WTC11 (cell line): ENCODE results near the gene RTN4RL1. TPM values are rescaled to one million over a fixed set of nuclear protein-coding genes. Genes with fewer than 3 reads are reported as not detected.

Experiments used
- ATAC-seq: fragments of 200-7000 bp; cut with Tn5 transposase; 2 replicates; pipeline ENCODE4 v1.10.0; 2021; ENCODE audit warnings: mild to moderate bottlenecking, moderate library complexity
- CTCF ChIA-PET: fragments of 300-600 bp; sonication (Branson Sonifier 250); formaldehyde crosslinking; loops from one replicate; lab custom pipeline; 2021; ENCODE audit warnings: antibody characterized with exemption; lab: Charles Lee
- POLR2A ChIA-PET: fragments of 350-600 bp; sonication (Branson Sonifier 250); formaldehyde crosslinking; loops from one replicate; lab custom pipeline; 2021; ENCODE audit warnings: antibody characterized with exemption; lab: Charles Lee
- DNase-seq: peaks from one replicate; pipeline ENCODE4 v3.0.0; 2021; ENCODE audit warnings: low spot score
- H3K27ac Mint-ChIP-seq: 2 replicates; pipeline ENCODE4 v1.8.0; 2021; ENCODE audit warnings: mixed read lengths
- H3K27me3 Mint-ChIP-seq: 2 replicates; pipeline ENCODE4 v1.8.0; 2021; ENCODE audit warnings: low read depth, mild to moderate bottlenecking, moderate library complexity, mixed read lengths
- H3K36me3 Mint-ChIP-seq: 2 replicates; pipeline ENCODE4 v1.8.0; 2021; ENCODE audit warnings: mixed read lengths
- H3K4me1 Mint-ChIP-seq: 2 replicates; pipeline ENCODE4 v1.8.0; 2022; ENCODE audit warnings: mixed read lengths
- H3K4me3 Mint-ChIP-seq: 2 replicates; pipeline ENCODE4 v1.8.0; 2021; ENCODE audit warnings: mild to moderate bottlenecking, moderate library complexity, mixed read lengths
- H3K9me3 Mint-ChIP-seq: 2 replicates; pipeline ENCODE4 v1.8.0; 2021; ENCODE audit warnings: mixed read lengths
- ELF4 ChIP-seq: sonication (generic); formaldehyde crosslinking; IDR thresholded peaks from 2 replicates; pipeline ENCODE4 v1.8.1; 2022; ENCODE audit warnings: low read depth, mild to moderate bottlenecking, moderate library complexity, missing genetic modification reagents
- GABPB1 ChIP-seq: sonication (generic); formaldehyde crosslinking; IDR thresholded peaks from 2 replicates; pipeline ENCODE4 v1.8.1; 2023; ENCODE audit warnings: mild to moderate bottlenecking, missing genetic modification reagents
- GRHL2 ChIP-seq: fragments of 250-450 bp; sonication (Bioruptor Pico); IDR thresholded peaks from 2 replicates; pipeline ENCODE4 v1.8.0; 2022; ENCODE audit warnings: mild to moderate bottlenecking, moderate library complexity; ENCODE audit not compliant: insufficient replicate concordance, severe bottlenecking
- GTF2I ChIP-seq: fragments of 250-450 bp; sonication (Bioruptor Pico); conservative IDR thresholded peaks from 2 replicates; pipeline ENCODE4 v1.4.0; 2021; ENCODE audit warnings: mild to moderate bottlenecking
- JAZF1 ChIP-seq: fragments of 250-450 bp; sonication (Bioruptor Pico); IDR thresholded peaks from 2 replicates; pipeline ENCODE4 v1.9.0; 2021; ENCODE audit warnings: moderate library complexity, mild to moderate bottlenecking, inconsistent platforms
- MXD4 ChIP-seq: fragments of 250-450 bp; sonication (Bioruptor Pico); IDR thresholded peaks from 2 replicates; pipeline ENCODE4 v1.8.0; 2021; ENCODE audit warnings: mild to moderate bottlenecking, moderate library complexity, borderline replicate concordance
- RORB ChIP-seq: fragments of 250-450 bp; sonication (Bioruptor Pico); IDR thresholded peaks from 2 replicates; pipeline ENCODE4 v1.9.0; 2021; ENCODE audit warnings: mild to moderate bottlenecking
- TCF7 ChIP-seq: sonication (generic); formaldehyde crosslinking; IDR thresholded peaks from 2 replicates; pipeline ENCODE4 v1.8.0; 2022; ENCODE audit warnings: mild to moderate bottlenecking, low read depth, missing genetic modification reagents, moderate library complexity
- ZBTB21 ChIP-seq: sonication (generic); formaldehyde crosslinking; IDR thresholded peaks from 2 replicates; pipeline ENCODE4 v1.8.1; 2023; ENCODE audit warnings: mild to moderate bottlenecking, missing genetic modification reagents, borderline replicate concordance
- ZNF121 ChIP-seq: sonication (generic); formaldehyde crosslinking; IDR thresholded peaks from 2 replicates; pipeline ENCODE4 v1.8.0; 2023; ENCODE audit warnings: missing genetic modification reagents
- ZNF317 ChIP-seq: sonication (generic); formaldehyde crosslinking; IDR thresholded peaks from 2 replicates; pipeline ENCODE4 v1.8.1; 2023; ENCODE audit warnings: low read depth, mild to moderate bottlenecking, moderate library complexity, missing genetic modification reagents, borderline replicate concordance
- ZNF423 ChIP-seq: fragments of 250-450 bp; sonication (Bioruptor Pico); IDR thresholded peaks from 2 replicates; pipeline ENCODE4 v2.1.2; 2022; ENCODE audit warnings: mild to moderate bottlenecking, moderate library complexity
- total RNA-seq: library from RNA; stranded (reverse); gene quantifications from 3 replicates; pipeline ENCODE4 v1.2.3, GENCODE V29; 2021
- TF ChIP-seq, protein P1 (sequence below): fragments of 250-450 bp; sonication (Bioruptor Pico); IDR thresholded peaks from 2 replicates; pipeline ENCODE4 v1.9.0; 2021; ENCODE audit warnings: moderate library complexity, mild to moderate bottlenecking, inconsistent platforms, borderline replicate concordance
- TF ChIP-seq, protein P2 (sequence below): sonication (generic); formaldehyde crosslinking; IDR thresholded peaks from 2 replicates; pipeline ENCODE4 v1.8.1; 2023; ENCODE audit warnings: mild to moderate bottlenecking, missing genetic modification reagents
- TF ChIP-seq, protein P3 (sequence below): fragments of 250-450 bp; sonication (Bioruptor Pico); IDR thresholded peaks from 2 replicates; pipeline ENCODE4 v2.1.2; 2022; ENCODE audit warnings: mild to moderate bottlenecking, moderate library complexity
- TF ChIP-seq, protein P4 (sequence below): fragments of 250-450 bp; sonication (Bioruptor Pico); conservative IDR thresholded peaks from 2 replicates; pipeline ENCODE4 v1.9.0; 2021; ENCODE audit warnings: mild to moderate bottlenecking
- TF ChIP-seq, protein P5 (sequence below): sonication (generic); formaldehyde crosslinking; conservative IDR thresholded peaks from 2 replicates; pipeline ENCODE4 v1.8.1; 2023; ENCODE audit warnings: mild to moderate bottlenecking, low read depth, missing genetic modification reagents, moderate library complexity
- TF ChIP-seq, protein P6 (sequence below): sonication (generic); formaldehyde crosslinking; IDR thresholded peaks from 2 replicates; pipeline ENCODE4 v1.8.0; 2023; ENCODE audit warnings: missing genetic modification reagents

RTN4RL1 gene
- total RNA-seq, 1 experiment from 2014 or later = 0.72 TPM

DNA sequence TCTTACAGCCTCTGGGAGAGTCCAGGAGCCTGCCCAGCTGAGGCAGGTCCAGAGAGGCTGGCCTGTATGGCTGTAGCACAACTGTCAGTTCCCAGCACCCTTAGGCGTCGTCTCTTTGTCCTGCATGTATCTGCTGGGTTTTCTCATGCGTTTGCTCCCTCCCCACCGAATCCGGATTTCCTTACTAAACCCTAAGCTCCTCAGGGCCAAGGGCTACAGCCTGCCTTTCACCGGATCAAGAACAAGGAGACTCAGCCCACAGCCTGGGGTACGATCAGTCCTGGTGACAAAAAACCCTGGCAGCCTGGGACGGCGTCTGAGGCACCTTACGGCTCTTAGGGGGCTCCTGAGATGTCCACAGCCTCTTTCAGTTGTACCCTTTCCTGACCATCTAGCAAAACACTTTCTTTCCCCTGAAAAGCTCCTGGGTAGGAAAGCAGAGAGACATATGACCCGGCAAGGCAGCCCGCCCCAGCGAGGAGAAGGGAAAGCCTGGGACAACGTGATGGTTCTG is 42.0 kb upstream of the RTN4RL1 start:
- Mint-ChIP-seq H3K27ac (no peak overlapping the region), H3K4me1 (peaks cover 35% of the 10 kb centered on the region), H3K9me3 (no peaks in the 10 kb centered on the region), H3K27me3 (peaks cover 5% of the 10 kb centered on the region; the same call in 1 of the 2 replicates), H3K4me3 (no peak overlapping the region), H3K36me3 (peaks cover 3% of the 10 kb centered on the region)
- ATAC-seq (no peak), DNase-seq (no peak)
- ChIA-PET CTCF (interaction anchor here (0.7 to 11.0 kb wide), 4 partner anchors 10 to 237 kb away, joined by 3 to 96 read pairs (median 16); partner anchors contain the start of genes HIC1, SMG6 and SRR), POLR2A (no interaction called here)
- TF ChIP-seq, protein P1, sequence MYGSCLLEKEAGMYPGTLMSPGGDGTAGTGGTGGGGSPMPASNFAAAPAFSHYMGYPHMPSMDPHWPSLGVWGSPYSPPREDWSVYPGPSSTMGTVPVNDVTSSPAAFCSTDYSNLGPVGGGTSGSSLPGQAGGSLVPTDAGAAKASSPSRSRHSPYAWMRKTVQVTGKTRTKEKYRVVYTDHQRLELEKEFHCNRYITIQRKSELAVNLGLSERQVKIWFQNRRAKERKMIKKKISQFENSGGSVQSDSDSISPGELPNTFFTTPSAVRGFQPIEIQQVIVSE (CRISPR knock-in tag) = no peak
- TF ChIP-seq TCF7 (CRISPR knock-in tag) (no peak), ZBTB21 (CRISPR knock-in tag) (no peak), ZNF423 (CRISPR knock-in tag) (no peak), GRHL2 (CRISPR knock-in tag) (no peak), GTF2I (CRISPR knock-in tag) (no peak), ZNF317 (CRISPR knock-in tag) (no peak), JAZF1 (CRISPR knock-in tag) (no peak), ELF4 (CRISPR knock-in tag) (no peak), MXD4 (CRISPR knock-in tag) (no peak), GABPB1 (CRISPR knock-in tag) (no peak), RORB (CRISPR knock-in tag) (no peak), ZNF121 (CRISPR knock-in tag) (no peak)
- TF ChIP-seq, protein P2, sequence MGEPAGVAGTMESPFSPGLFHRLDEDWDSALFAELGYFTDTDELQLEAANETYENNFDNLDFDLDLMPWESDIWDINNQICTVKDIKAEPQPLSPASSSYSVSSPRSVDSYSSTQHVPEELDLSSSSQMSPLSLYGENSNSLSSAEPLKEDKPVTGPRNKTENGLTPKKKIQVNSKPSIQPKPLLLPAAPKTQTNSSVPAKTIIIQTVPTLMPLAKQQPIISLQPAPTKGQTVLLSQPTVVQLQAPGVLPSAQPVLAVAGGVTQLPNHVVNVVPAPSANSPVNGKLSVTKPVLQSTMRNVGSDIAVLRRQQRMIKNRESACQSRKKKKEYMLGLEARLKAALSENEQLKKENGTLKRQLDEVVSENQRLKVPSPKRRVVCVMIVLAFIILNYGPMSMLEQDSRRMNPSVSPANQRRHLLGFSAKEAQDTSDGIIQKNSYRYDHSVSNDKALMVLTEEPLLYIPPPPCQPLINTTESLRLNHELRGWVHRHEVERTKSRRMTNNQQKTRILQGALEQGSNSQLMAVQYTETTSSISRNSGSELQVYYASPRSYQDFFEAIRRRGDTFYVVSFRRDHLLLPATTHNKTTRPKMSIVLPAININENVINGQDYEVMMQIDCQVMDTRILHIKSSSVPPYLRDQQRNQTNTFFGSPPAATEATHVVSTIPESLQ (CRISPR knock-in tag) = no peak
- TF ChIP-seq, protein P3, sequence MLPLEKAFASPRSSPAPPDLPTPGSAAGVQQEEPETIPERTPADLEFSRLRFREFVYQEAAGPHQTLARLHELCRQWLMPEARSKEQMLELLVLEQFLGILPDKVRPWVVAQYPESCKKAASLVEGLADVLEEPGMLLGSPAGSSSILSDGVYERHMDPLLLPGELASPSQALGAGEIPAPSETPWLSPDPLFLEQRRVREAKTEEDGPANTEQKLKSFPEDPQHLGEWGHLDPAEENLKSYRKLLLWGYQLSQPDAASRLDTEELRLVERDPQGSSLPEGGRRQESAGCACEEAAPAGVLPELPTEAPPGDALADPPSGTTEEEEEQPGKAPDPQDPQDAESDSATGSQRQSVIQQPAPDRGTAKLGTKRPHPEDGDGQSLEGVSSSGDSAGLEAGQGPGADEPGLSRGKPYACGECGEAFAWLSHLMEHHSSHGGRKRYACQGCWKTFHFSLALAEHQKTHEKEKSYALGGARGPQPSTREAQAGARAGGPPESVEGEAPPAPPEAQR (CRISPR knock-in tag) = no peak
- TF ChIP-seq, protein P4, sequence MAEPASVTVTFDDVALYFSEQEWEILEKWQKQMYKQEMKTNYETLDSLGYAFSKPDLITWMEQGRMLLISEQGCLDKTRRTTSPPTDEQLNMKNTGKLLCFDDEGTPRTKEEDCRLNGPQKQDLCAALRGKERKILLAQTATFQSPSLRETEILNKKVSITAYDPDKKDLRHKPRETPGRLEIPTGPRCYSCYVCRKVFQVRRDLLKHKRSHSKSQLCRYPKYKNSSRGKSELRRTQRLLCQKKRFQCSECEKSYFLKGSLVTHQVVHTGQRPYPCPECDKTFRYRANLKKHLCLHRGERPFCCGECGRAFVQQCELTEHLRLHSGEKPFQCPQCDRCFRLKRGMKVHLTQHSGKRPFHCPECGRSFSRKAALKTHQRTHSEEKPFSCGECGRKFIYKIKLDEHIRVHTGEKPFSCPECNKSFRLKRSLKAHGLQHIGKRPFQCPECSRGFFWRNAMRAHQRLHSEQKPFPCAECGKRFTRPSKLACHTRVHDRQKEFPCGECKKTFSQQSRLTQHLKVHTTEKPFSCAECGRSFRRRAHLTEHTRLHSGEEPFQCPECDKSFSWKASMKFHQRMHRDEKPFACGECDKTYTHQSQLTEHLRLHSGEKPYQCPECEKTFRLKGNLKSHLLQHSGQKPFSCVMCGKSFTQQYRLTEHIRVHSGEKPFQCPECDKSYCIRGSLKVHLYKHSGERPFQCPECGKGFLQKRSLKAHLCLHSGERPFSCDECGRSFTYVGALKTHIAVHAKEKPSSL (CRISPR knock-in tag) = no peak
- TF ChIP-seq, protein P5, sequence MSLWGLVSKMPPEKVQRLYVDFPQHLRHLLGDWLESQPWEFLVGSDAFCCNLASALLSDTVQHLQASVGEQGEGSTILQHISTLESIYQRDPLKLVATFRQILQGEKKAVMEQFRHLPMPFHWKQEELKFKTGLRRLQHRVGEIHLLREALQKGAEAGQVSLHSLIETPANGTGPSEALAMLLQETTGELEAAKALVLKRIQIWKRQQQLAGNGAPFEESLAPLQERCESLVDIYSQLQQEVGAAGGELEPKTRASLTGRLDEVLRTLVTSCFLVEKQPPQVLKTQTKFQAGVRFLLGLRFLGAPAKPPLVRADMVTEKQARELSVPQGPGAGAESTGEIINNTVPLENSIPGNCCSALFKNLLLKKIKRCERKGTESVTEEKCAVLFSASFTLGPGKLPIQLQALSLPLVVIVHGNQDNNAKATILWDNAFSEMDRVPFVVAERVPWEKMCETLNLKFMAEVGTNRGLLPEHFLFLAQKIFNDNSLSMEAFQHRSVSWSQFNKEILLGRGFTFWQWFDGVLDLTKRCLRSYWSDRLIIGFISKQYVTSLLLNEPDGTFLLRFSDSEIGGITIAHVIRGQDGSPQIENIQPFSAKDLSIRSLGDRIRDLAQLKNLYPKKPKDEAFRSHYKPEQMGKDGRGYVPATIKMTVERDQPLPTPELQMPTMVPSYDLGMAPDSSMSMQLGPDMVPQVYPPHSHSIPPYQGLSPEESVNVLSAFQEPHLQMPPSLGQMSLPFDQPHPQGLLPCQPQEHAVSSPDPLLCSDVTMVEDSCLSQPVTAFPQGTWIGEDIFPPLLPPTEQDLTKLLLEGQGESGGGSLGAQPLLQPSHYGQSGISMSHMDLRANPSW (CRISPR knock-in tag) = no peak
- TF ChIP-seq, protein P6, sequence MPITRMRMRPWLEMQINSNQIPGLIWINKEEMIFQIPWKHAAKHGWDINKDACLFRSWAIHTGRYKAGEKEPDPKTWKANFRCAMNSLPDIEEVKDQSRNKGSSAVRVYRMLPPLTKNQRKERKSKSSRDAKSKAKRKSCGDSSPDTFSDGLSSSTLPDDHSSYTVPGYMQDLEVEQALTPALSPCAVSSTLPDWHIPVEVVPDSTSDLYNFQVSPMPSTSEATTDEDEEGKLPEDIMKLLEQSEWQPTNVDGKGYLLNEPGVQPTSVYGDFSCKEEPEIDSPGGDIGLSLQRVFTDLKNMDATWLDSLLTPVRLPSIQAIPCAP (CRISPR knock-in tag) = no peak
- TF ChIP-seq, all 79 proteins: peak for 0
